Posterior cingulate gyrus (tissue), 11 donors: Measurements from ENCODE around the gene SDK2.

Source experiments
- DNase-seq, 10 donors: peaks; one replicate each; pipeline versions ENCODE4 v3.0.0 to v3.0.0-alpha.2; 2020 to 2021; ENCODE audit warnings: mixed read lengths in 3 of 10
- intact Hi-C: fragments of 100-400 bp; cut with DNase I; formaldehyde crosslinking; loops from one replicate; pipeline ENCODE4 v1.15.1; 2023

SDK2 gene

GRCh38 chr17:73639932-73640331, 4.3 kb downstream of the SDK2 start:
- intact Hi-C loops: loop anchor here (5.0 to 10.0 kb wide), 4 partner anchors 125 to 535 kb away; no protein-coding TSS in a partner anchor
- peak in 1 of 10 donors; percentile 26 for DNase-seq

- DNase-seq: peak in 1 of 10 donors; percentile 67
- intact Hi-C loops: no loop called here
Measured at GRCh38 chr17:73639322-73639721, 4.9 kb downstream of the SDK2 start.

GRCh38 chr17:73638556-73638955, 5.7 kb downstream of the SDK2 start:
- intact Hi-C loops: no loop called here
- DNase-seq: peak in 1 of 10 donors; percentile 14

- intact Hi-C loops: no loop called here
Measured at GRCh38 chr17:73637866-73638265, 6.4 kb downstream of the SDK2 start.

DNA sequence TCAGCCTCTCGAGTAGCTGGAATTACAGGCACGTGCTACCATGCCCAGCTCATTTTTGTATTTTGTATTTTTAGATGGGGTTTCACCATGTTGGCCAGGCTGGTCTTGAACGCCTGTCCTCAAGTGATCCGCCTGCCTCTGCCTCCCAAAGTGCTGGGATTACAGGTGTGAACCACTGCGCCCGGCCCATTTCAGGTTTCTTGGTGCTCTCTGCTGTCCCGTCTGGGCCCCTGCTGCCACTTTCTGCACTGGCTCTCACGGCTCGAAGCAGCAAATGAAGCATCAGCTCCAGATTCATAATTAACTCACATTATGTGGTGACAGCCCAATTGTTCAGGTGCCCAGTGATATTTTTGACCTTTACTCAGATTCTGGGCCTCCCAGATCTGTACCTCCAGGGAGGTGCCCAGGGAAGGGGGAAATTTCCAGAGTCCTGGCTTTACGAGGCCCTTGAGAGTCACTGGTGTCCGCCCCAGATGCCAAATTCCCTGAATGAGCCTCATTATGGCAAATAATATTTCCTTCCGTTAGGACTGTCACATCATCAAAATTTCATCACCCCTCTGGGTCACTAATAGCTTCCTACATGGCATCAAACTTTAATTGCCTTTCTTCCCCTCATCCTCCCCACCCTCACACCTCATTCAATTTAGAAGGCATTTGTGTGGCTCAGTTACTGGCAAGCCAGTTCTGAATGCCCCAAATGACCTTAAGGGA, 9.0 kb downstream of the SDK2 start:
- DNase-seq: peak in 2 of 10 donors; percentile 42 to 68
- intact Hi-C loops: no loop called here

More at GRCh38 chr17:73637866-73638265, 6.4 kb downstream of the SDK2 start:
- DNase-seq: peak in 1 of 10 donors; percentile 58

GRCh38 chr17:73634629-73635028, 9.6 kb downstream of the SDK2 start:
- DNase-seq: no peak
- intact Hi-C loops: no loop called here

DNA sequence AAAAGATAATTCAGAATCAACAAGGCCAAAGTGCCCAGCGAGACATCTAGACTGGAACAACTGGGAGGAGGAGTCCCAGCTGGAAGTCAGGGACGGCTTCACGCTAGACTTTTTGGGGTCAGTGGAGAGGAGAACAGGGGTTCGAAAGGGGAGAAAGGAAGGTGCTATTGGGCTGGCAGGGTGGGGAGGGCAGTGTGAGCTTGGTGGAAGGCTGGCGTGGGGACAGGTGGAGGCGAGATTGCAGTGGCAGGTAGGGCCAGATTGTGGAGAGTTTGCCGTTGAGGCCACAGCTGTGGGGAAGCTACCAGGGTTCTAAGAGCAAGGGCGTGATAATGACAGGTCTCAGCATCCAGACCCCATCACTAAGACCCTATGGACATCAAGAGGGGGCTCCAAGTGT, 10.5 kb downstream of the SDK2 start:
- intact Hi-C loops: no loop called here
- DNase-seq: peak in 1 of 10 donors; percentile 67

DNA sequence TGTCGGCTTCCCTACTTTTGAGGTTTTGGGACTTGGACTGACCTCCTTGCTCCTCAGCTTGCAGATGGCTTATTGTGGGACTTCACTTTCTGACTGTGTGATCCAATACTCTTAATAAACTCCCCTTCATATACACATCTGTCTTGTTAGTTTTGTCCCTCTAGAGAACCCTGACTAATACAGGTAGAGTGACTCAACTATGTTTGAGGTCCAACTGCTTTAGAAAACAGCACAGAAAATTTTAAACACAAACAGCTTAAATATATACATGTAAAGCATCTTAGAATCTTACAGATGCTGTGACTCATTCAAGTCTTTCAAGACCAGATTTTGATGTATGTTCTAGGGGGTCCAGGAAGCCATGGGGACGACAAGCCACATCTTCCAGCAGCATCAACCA, 11.7 kb downstream of the SDK2 start:
- intact Hi-C loops: no loop called here

GRCh38 chr17:73630965-73631595, 13.2 kb downstream of the SDK2 start:
- DNase-seq: peak in 1 of 10 donors; percentile 39
- intact Hi-C loops: no loop called here

More for the DNA sequence above, 11.7 kb downstream of the SDK2 start:
- DNase-seq: peak in 1 of 10 donors; percentile 24

DNA sequence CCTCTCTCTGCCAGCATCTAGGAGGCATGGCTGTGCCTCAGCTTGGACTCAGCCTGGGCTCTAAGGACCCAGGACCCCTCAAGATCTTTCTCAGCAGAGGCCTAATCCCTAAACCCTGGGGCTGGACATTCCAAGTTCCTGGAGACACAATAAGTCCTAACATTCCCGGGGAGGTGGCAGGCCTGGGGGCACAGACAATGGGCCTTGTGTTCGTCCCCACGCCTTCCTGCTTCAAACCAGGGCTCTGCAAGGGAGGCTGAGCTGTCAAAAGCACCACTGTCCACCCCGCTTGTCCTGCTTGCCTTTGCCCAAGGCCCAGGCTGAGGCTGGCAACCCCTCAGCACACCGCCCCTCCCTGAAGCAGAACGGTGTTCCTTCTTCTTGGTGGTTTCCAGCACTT, 13.7 kb downstream of the SDK2 start:
- intact Hi-C loops: no loop called here
- DNase-seq: peak in 4 of 10 donors; percentile 31 to 89 (median 42)

DNA sequence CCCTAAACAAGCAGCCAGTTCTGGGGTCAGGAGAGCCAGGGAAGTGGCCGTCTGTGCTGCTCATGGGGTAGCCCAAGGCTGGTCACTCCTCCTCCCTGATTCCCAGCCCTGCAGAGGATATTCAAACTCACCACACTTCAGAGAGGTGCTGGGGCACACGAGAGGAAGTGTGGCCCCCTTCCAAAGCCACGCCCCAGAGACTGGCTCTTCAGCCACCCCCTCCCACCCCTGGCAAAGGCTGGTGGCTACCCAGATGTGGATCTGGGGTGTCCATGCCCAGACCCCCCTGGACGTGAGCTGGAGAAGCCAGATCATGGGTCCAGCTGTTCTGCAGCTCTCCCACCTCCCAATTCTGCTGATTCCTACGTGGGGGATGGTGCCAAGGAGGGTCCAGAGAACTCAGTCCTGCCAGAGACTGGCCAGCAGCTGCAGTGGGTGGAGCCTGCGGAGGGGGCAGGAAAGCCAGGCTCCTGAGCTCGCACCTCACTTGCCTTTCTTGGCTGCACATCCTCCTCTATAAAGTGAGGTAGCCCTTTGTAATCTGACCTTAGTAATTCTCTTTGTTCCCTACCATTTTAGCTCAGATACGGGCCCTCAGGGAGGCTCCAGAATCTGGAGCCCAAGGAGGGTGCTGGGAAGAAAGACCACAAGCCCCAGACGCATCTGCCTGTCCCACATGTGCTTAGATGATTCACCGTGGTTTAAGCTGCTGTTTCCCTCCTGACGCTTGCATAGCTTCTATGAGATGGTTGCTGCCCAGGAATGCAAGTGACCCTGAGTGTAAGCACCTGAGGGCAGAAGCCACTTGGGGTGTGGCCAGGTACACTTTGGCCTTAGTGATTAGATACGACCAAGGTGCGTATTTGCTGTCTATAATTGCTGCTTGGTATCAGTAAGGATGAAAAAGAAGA, 15.3 kb downstream of the SDK2 start:
- intact Hi-C loops: no loop called here

GRCh38 chr17:73625991-73626673, 18.1 kb downstream of the SDK2 start:
- DNase-seq: peak in 2 of 10 donors; percentile 25 to 70
- intact Hi-C loops: no loop called here

More for the DNA sequence above, 15.3 kb downstream of the SDK2 start:
- DNase-seq: peak in 2 of 10 donors; percentile 37 to 51

DNA sequence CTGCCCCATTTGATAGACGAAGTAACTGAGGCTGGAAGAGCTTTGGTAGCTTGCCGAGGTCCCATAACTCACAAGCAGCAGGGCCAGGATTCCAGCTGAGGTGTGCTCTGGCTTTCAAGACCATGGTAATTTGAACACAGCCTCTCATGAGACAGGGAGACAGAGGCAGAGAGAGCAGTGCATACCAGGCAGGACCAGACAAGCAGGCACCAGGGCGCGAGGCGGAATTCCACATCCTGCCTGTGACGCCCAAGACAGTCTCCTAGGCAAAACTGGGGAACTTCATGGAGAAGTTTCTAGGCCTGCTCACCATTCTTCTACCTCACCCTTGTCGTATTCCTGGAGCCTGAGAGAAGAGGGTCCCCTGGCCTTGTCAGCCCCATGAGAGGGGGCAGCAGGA, 19.2 kb downstream of the SDK2 start:
- peak in 1 of 10 donors; percentile 32 for DNase-seq
- intact Hi-C loops: no loop called here

DNA sequence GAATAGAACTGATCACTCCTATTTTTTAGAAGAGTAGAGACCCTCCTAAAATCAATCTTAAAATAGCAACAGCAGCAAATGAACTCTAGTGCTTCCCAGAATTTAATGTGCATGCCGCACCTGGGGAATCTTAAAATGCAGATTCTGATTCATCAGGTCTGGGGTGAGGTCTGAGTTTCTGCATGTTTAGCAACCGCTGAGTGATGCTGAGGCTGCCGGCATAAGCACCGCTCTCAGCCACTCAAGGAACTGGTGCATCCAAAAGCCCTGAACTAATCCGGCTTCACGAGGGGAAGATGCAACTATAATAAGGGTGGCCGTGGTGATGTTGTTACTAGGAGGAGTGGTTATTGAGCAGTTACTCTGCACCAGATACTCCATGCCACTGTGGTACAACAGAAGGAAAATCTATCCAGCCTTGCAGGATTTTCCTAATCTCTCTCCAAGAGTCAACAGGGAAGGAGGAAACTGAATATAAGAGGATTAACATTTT, 19.7 kb downstream of the SDK2 start:
- intact Hi-C loops: no loop called here
- DNase-seq: peak in 1 of 10 donors; percentile 15

DNA sequence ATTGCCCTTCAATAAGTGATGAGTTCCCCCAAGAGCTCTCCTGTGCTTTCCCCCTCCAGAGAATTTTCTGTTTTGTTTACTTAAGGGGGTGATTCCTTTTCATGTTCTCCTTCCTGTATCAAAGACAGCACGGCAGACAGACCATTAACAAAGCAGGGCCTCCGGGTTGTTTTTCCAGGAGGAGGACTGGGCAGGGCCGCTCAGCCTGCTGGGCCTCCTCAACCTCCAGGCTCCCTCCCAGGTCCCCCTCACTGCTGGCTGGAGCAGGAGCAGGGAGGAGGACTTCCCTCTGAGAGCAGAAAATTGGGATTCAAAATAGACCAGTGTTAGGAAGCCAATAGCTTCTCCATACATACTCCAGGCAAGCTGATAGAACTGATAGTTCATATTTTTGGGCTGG, 20.4 kb downstream of the SDK2 start:
- peak in 1 of 10 donors; percentile 29 for DNase-seq
- intact Hi-C loops: no loop called here

- intact Hi-C loops: no loop called here
- DNase-seq: peak in 1 of 10 donors; percentile 20
Measured at GRCh38 chr17:73623247-73623646, 21.0 kb downstream of the SDK2 start.

- DNase-seq: peak in 1 of 10 donors; percentile 21
- intact Hi-C loops: no loop called here
Measured at GRCh38 chr17:73622381-73622780, 21.9 kb downstream of the SDK2 start.

DNA sequence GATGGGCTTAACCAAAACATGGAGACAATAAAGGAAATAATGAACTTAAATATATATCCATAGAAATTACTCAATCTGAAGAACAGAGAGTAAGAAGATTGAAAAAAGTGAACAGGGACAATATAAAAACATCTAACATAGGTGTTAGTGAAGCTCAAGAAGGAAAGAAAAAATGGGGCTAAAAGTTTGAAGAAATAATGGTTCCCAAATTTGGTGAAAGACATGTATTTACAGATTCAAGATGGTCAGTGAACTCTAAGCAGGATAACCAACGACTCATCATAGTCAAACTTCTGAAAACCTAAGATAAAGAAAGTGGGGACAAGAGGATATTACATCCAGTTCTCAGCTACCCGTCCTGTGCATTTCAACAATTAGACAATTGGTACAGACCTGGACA, 22.6 kb downstream of the SDK2 start:
- DNase-seq: no peak
- intact Hi-C loops: no loop called here

DNA sequence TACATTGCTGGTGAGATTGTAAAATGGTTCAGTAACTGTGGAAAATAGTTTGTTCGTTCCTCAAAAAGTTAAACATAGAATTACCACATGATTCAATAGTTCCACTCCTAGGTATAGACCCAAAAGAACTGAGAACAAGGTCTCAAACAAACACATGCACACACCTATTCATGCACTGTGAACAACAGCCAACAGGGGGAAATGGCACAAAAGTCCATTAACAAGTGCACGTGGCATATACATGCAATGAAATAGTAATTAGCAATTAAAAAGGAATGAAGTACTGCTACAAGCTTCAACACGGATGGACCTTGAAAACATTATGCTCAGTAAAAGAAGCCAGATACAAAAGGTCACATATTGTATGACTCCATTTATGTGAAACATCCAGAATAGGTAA, 23.8 kb downstream of the SDK2 start:
- no peak for DNase-seq
- intact Hi-C loops: no loop called here

DNA sequence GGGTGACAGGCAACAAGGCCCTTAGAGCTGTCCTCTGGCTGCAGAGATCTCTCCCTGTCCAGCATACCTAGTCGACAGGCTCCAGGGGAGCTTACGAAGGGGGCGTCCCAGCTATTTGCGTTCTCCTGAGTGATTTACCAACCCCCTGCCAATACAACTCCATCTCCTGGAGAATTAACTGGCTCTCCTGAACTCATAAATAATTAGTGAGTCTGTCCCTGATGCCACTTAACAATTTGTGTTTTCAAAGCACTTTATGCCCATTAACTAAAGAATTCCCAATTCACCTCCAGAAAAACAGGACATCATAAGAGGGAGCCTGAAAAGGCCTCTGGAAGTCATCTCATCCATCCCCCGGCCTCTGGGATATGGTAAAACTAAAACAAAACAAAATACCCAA, 26.7 kb downstream of the SDK2 start:
- intact Hi-C loops: no loop called here
- DNase-seq: no peak
